Measurements from ENCODE around the gene ZNF133. TPM values are rescaled to one million over a fixed set of nuclear protein-coding genes. Genes with fewer than 3 reads are reported as not detected.

ZNF133 gene
- polyA plus RNA-seq, 1 donor from 2014 or later, result 71.2 TPM

GRCh38 chr20:18363708-18364107 lies 75.4 kb downstream of the ZNF133 start:
- no peaks in the 10 kb centered on the region for H4K20me1 ChIP-seq (ENCODE audit: insufficient read depth)

DNA sequence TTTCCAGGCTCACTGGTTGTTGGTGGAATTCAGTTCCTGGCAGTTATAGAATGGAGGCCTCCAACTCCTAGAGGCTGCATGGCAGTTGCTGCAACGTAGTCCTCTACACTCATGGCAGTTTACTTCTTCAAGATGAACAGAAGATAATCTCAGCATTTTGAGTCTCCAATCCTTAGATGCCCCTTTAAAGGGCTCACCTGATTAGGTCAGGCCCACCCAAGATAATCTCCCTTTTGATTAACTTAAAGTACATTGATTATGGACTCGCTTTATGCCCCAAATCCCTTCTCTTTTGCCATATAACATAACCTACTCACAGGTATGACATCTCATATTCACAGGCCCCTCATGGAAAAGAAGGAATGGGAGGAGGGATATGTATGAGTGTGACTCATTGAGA lies 76.4 kb downstream of the ZNF133 start:
- H3K9me3 ChIP-seq (ENCODE audit: low read length), result no peaks in the 10 kb centered on the region
- no peaks in the 10 kb centered on the region for H3K36me3 ChIP-seq (ENCODE audit: insufficient read depth, low read length)
- no peak overlapping the region for H3K9ac ChIP-seq (ENCODE audit: low read length)
- no peak overlapping the region for H3K4me2 ChIP-seq (ENCODE audit: low read length)
- H4K20me1 ChIP-seq (ENCODE audit: insufficient read depth), result no peaks in the 10 kb centered on the region
- no peak overlapping the region for H3K27ac ChIP-seq (ENCODE audit: low read length)
- no peaks in the 10 kb centered on the region for H3K9me2 ChIP-seq (ENCODE audit: insufficient read depth, low read length)
- H3K79me2 ChIP-seq (replicated peaks; ENCODE audit: insufficient read depth, low read length), result no peaks in the 10 kb centered on the region
- H2AFZ ChIP-seq (ENCODE audit: low read depth, low read length), result no peak overlapping the region
- no peaks in the 10 kb centered on the region for H3K27me3 ChIP-seq (ENCODE audit: insufficient read depth, low read depth, low read length)
- TF ChIP-seq POLR2AphosphoS5 (IDR thresholded peaks at IDR 0.05) (no peak), EP300 (conservative IDR thresholded peaks at IDR 0.05; ENCODE audit: poor library complexity, severe bottlenecking) (no peak), REST (IDR thresholded peaks at IDR 0.05; ENCODE audit: borderline replicate concordance) (no peak), EZH2 (IDR thresholded peaks at IDR 0.05; ENCODE audit: borderline replicate concordance, insufficient read depth, low read length, poor library complexity, severe bottlenecking) (no peak), RAD21 (conservative IDR thresholded peaks at IDR 0.05) (no peak), CTCF (IDR thresholded peaks at IDR 0.05; ENCODE audit: poor library complexity, severe bottlenecking) (no peak)
- no peak overlapping the region for H3K4me3 ChIP-seq (ENCODE audit: low read length)
- no peaks in the 10 kb centered on the region for H3F3A ChIP-seq (ENCODE audit: insufficient read depth, low read length, poor library complexity, severe bottlenecking)

More at GRCh38 chr20:18363708-18364107, 75.4 kb downstream of the ZNF133 start:
- H3K27me3 ChIP-seq (ENCODE audit: insufficient read depth, low read depth, low read length), result no peaks in the 10 kb centered on the region
- no peak overlapping the region for H3K4me2 ChIP-seq (ENCODE audit: low read length)
- H3K9me2 ChIP-seq (ENCODE audit: insufficient read depth, low read length), result no peaks in the 10 kb centered on the region
- H3K27ac ChIP-seq (ENCODE audit: low read length), result no peak overlapping the region
- H3K4me3 ChIP-seq (ENCODE audit: low read length), result no peak overlapping the region
- no peaks in the 10 kb centered on the region for H3K9me3 ChIP-seq (ENCODE audit: low read length)
- H3F3A ChIP-seq (ENCODE audit: insufficient read depth, low read length, poor library complexity, severe bottlenecking), result no peaks in the 10 kb centered on the region
- H2AFZ ChIP-seq (ENCODE audit: low read depth, low read length), result no peak overlapping the region
- H3K9ac ChIP-seq (ENCODE audit: low read length), result no peak overlapping the region
- no peaks in the 10 kb centered on the region for H3K79me2 ChIP-seq (replicated peaks; ENCODE audit: insufficient read depth, low read length)
- no peaks in the 10 kb centered on the region for H3K36me3 ChIP-seq (ENCODE audit: insufficient read depth, low read length)
- TF ChIP-seq MXI1 (conservative IDR thresholded peaks at IDR 0.05; ENCODE audit: poor library complexity, severe bottlenecking) (no peak), REST (IDR thresholded peaks at IDR 0.05; ENCODE audit: borderline replicate concordance) (no peak), RAD21 (conservative IDR thresholded peaks at IDR 0.05) (no peak), EZH2 (IDR thresholded peaks at IDR 0.05; ENCODE audit: borderline replicate concordance, insufficient read depth, low read length, poor library complexity, severe bottlenecking) (no peak), POLR2AphosphoS5 (IDR thresholded peaks at IDR 0.05) (no peak), SMC3 (conservative IDR thresholded peaks at IDR 0.05; ENCODE audit: poor library complexity) (no peak), EP300 (conservative IDR thresholded peaks at IDR 0.05; ENCODE audit: poor library complexity, severe bottlenecking) (no peak), TAF1 (IDR thresholded peaks at IDR 0.05; ENCODE audit: low read depth) (no peak), CTCF (IDR thresholded peaks at IDR 0.05; ENCODE audit: poor library complexity, severe bottlenecking) (no peak)

Data from neural cell (in vitro differentiated cells).